Myocyte (in vitro differentiated cells): ENCODE data around the gene RAB35. TPM values are rescaled to one million over a fixed set of nuclear protein-coding genes. Genes with fewer than 3 reads are reported as not detected.

Experiments
- DNase-seq: peaks from one replicate; pipeline ENCODE4 v3.0.0-alpha.2; 2012; ENCODE audit warnings: low read depth
- total RNA-seq: library from RNA; depleted of rRNA; stranded (reverse); fragments of >200 nt; gene quantifications from 2 replicates; pipeline ENCODE4 v1.2.3, GENCODE V29; 2014

RAB35 gene
- total RNA-seq, 1 donor from 2014 or later: 20.8 TPM

GRCh38 chr12:120132863-120133385 lies 16.4 kb upstream of the RAB35 start:
- DNase-seq: no peak

DNA sequence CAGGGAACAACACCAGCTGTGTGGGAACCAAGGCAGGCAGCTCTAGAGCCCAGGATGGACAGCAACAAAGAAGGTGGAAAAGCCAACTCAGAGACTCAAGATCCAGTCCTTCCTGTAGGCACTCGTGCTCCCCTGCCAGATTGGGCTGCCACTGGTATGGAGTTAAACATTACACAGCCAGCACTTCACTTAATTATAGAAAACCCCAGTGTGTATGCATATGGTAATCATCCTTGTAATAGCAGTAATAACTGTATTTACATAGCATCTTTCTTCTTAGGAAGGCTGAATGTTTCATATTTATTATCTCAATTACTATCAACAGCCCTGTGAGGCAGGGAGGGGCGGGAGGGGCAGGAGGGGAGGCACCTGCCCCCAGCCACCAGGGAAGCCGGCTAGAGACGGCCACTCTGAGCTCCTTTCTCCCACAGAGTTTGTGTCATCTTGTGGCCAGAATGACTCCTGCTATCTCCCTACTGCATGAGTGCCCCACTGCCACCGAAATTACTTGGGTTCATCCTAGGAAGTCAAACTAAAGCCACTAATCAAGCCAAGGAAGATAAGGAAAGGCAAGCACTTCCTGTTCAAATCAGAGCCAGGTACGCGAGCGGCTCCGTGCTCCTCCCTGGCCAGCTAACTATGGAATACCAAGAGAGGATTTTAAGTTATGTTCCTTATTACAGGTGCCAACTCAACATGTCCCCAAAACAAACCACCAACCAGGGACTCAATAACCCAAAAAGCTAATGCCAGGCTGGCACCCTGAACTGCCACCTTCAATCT lies 15.7 kb upstream of the RAB35 start:
- no peak for DNase-seq

DNA sequence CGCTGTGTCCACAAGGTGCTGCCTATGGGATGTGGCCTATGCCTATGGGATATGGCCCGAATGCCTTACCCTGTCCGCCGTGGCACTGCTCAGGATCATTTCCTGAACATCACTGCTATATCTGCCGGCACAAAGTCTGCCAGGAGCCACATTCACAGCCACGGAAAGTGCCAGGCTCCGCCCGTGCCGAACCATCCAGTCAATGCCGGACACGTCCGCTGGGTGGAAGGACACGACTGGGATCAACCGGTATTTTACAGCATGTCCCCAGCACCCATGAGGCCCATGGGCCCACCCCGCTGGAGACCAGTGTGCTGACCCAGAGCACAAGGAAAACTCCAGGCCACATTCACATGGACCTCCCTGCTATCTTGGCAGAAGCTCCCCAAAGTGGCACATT lies 14.6 kb upstream of the RAB35 start:
- DNase-seq: no peak

DNA sequence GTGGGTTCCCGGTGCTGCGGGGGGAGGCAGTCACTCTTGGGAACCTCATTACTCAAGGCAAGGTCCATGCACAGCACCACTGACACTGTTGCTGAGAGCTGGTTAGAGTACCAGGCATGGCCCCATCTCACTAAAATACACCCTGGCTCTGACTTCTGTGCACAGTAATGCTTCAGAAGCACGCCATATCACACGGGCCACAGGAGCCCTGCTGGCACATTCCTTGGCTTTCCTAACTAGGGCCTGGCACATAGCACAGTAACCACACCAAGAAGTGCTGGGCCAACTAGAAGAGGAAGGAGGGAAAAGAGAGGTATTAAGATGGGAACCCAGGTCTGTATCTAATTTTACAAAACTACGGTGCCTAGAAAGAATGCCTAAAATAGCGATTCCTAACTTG lies 13.5 kb upstream of the RAB35 start:
- DNase-seq: no peak

- no peak for DNase-seq
Observed at GRCh38 chr12:120126635-120127005, 10.1 kb upstream of the RAB35 start.

DNA sequence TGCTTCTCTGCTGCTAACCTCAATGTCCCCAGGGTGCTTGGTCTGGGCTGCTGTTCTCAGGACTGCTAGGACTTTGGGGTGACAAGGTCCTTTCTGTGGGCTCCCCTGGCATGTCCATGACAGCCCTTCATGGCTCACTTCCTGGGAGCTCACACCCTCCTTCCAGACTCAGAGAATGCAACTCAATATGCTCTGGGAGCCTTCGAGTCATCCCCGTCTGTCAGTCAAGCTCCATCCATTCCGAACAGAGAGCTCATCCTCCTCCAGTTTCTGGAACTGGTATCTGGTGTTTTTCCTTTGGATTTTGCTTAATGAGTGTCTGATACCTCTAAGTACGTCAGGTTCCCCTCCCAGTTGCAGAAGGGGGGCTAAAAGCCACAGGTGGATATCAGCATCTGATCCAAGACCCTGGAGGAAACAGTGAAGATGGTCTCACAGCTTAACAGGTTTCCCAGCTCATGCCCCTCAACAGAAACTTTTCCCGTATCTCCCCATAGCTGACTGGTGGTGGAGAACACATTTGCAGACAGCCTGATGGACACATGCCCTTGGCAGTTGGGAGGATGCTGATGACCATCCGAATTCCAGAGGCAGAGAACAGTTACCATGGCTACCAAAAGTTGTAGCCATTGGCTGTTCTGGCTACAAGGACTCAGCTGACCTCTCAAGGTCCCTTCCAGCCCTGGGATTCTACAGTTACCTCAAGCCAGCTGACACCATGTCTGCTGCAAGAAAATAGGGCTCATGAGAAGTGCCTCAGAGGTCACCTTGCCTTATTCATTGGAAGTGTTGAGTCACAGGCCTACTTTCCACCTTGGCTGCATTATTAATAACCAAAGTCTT lies 9.5 kb upstream of the RAB35 start:
- DNase-seq: no peak

GRCh38 chr12:120125029-120125428 lies 8.5 kb upstream of the RAB35 start:
- DNase-seq: no peak

- DNase-seq: no peak
Observed at GRCh38 chr12:120121766-120122293, 5.3 kb upstream of the RAB35 start.

DNA sequence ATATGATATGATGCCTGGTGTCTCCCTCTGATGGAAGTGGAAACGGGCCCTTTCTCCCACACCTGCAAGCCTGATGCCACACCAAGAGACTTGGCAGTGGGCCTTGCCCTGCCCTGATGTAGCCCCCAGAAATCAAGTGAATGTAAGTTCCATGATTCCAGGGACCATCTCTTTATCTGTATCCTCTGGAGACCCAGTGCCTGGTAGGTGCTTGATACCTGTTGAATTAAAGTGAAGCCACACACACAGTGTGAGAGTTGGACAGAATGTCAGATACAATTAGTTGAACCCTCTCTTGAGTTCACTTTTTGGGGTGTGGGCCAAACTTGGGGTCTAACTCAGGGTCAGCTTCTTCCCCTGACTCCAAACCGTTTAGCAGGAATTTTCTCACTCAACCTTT lies 4.8 kb upstream of the RAB35 start:
- no peak for DNase-seq

DNA sequence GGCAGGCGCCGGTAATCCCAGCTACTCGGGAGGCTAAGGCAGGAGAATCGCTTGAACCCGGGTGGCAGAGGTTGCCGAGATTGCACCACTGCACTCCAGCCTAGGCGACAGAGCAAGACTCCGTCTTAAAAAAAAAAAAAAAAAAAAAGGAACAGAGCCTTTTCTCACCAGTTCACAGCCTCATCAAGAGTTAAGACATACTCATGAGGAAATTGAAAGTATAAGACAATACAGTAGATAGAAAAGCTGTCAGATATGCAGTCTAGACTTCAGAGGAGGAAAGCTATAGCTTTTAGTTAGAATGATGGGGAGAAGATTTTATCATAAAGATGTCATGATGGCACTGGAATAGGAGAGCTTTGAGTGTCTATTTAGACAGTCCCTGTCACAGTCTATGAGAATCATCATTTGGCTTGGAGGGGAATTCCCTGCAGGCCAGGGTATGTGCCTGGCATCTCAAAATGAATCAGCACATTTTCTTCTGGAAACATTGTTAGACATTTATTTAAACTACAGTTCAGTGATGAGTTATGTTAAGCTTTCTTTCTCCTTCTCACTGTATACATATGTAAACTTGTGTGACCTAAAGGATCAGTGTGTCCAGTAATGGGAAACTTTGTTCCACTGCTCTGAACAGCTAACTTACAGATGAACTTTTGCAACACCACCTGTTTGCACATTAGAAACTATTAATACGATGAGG lies 2.9 kb upstream of the RAB35 start:
- peak; percentile 52 for DNase-seq

DNA sequence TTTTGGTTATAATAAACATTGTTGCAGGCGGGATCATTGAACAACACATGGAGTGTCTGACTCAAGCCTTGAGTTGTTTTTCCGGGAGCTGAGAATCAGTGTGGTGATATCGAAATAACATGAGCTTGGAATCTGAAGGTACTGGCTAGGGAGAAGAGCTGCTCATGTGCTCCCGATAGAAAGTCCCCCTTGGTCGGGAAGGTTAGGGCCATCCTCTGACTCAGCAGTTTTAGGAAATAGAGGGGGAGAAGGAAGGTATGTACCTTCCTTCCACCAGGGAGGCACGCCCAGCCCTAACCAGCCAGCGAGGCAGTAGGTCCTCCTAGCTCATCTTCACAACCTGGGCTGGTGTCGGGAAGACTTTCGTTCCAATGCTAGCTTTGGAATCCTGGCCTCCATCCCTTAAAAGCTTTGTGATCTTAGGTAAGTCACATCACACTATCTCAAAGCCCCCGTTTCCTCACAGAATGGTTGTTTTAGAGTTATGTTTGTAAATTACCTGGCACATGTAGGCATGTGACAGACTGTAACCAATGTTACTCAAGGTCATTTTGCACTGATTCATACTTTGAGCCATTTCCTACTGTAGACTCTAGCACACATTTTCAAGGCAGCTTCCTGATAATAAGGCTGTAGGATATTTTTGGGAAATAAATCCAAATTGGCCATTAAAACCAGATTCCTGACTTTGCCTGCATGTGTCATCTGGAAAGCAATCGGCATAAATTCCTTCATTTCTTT lies 1.9 kb upstream of the RAB35 start:
- DNase-seq: no peak

DNA sequence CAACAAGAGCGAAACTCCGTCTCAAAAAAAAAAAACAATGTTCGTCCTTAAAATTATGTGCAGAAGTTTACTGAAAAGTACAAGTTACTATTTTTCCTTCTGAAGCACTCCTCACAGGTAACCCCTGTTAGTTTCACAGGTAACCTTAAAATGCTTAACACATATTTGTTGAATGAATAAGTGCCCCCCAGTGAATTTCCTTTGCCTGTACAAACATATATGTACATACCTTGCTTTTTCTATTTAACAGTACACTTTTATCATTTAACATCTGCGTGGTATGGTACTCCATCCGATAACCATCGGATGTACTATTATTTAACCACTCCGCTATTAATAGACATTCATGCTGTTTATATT lies 1.4 kb upstream of the RAB35 start:
- DNase-seq: no peak

DNA sequence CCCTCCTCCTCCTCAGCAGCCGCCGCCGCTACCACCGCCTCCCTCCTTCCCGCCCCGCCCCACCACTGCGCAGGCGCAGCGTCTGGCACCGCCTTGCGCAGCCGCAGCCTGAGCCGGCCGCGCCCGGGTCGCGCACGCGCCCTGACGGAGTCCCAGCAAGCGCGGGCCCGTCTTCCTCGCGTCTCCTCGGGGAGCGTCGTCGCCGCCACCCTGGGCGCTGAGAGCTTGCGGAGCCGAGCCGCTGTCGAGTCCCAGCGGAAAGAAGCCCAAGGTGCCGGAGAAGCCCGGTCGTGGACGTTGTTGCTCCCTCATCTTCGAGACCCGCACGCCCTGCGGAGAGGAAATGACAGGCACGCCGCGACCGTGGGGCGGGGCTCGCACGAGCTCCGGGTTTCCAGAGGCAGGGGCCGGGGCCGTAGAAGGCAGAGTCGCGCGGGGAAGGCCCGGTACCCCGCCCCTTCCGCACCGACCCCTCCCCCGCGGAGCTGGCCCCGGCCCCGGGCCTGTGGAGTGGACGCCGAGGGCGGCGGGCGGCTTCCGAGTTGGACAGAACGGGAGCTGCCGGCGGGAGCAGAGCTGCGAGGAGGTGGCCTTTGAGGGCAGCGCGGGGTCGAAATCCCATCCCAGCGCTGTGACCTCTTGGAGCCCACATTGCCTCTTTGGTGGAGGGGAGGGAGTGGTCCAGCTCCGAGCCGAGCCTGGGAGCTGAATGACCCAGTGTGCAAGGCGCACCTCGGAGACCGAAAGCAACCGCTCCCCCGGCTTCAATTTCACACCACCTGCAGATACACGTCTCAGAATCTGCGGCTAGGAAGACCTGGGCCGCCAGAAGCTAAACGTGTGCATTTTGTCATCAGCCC lies 469 bp upstream of the RAB35 start:
- DNase-seq: peak; percentile 93

- DNase-seq: peak; percentile 27
Observed at GRCh38 chr12:120115692-120116440, 687 bp downstream of the RAB35 start.

GRCh38 chr12:120115066-120115465 lies 1.5 kb downstream of the RAB35 start:
- peak; percentile 45 for DNase-seq

- no peak for DNase-seq
Observed at GRCh38 chr12:120110550-120111501, 5.7 kb downstream of the RAB35 start.

DNA sequence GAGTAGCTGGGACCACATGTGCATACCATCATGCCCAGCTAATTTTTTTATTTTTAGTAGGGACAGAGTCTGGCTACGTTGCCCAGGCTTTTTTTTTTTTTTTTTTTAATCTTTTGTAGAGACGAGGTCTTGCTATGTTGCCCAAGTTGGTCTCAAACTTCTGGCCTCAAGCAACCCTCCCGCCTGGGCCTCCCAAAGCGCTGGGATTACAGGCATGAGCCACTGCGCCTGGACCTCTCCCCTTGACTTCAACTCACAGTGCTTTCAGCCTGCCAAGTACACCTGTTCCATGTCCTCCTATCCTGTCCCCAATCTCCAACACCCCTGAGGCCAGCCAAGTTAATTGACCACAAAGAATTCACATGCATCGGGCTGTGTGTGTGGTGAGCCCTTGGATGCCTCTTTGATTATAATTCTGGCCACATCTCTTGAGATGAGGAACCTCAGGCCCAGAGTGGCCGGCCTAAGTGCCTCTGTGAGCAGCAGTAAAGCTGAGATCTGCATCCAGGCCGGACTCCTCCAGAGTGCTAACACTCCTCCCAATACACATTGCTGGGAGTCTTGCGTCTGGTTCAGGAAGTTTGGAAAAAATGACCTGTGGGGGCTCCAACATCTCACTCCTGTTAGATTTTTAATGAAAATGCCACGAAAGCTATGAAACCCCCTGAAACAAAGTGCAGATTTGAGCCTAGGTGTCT lies 6.8 kb downstream of the RAB35 start:
- DNase-seq: peak; percentile 91
